A549 (cell line): Measurements from ENCODE around the gene BMPER.
A peak's percentile ranks its signal among the peaks of the same experiment; 100 is the strongest.

Source experiments
- CBX8 ChIP-seq: fragments of 200-600 bp; sonication (generic); IDR thresholded peaks from 2 replicates; pipeline ENCODE4 v1.6.1; 2016
- CHD2 ChIP-seq: fragments of 150-350 bp; IDR thresholded peaks from 2 replicates; pipeline ENCODE4 v1.6.1; 2014; ENCODE audit warnings: low read length; ENCODE audit not compliant: partially characterized antibody
- CTCF ChIP-seq: fragments of >200 bp; sonication (Bioruptor Twin); formaldehyde crosslinking; IDR thresholded peaks from 3 replicates; pipeline ENCODE4 v1.5.1; 2016
- EP300 ChIP-seq, 2 experiments: fragments of >200 bp; sonication (Bioruptor Twin); formaldehyde crosslinking; IDR thresholded peaks; 2 replicates in 1 of 2; 3 replicates in 1 of 2; pipeline ENCODE4 v1.6.1; 2016 to 2017
- HOXB13 ChIP-seq: fragments of 250-450 bp; sonication (Bioruptor Pico); IDR thresholded peaks from 2 replicates; pipeline ENCODE4 v1.5.0; 2020; ENCODE audit warnings: low read depth, mild to moderate bottlenecking, moderate library complexity
- JUNB ChIP-seq: fragments of >200 bp; sonication (Bioruptor Twin); formaldehyde crosslinking; IDR thresholded peaks from 2 replicates; pipeline ENCODE4 v1.6.1; 2016
- KDM1A ChIP-seq: fragments of 200-600 bp; sonication (generic); IDR thresholded peaks from 2 replicates; pipeline ENCODE4 v1.6.1; 2016; ENCODE audit warnings: low read depth, mild to moderate bottlenecking
- MYC ChIP-seq: IDR thresholded peaks from 2 replicates; pipeline ENCODE4 v1.6.1; 2012; ENCODE audit warnings: mild to moderate bottlenecking, inconsistent platforms, low read length, improper control_type of control experiment, borderline replicate concordance
- USF2 ChIP-seq: fragments of 450-650 bp; IDR thresholded peaks from 2 replicates; pipeline ENCODE4 v1.6.1; 2014; ENCODE audit warnings: antibody characterized with exemption
- ZFP36 ChIP-seq: fragments of 450-650 bp; IDR thresholded peaks from 2 replicates; pipeline ENCODE4 v1.6.1; 2014; ENCODE audit warnings: borderline replicate concordance; ENCODE audit not compliant: partially characterized antibody

- TF ChIP-seq EP300 (IDR thresholded peaks at IDR 0.05) = peak; percentile 92 to 93; a peak in 4 of 5 replicates
- no peak for TF ChIP-seq ZFP36
- no peak for TF ChIP-seq KDM1A
- TF ChIP-seq CTCF = no peak
- TF ChIP-seq MYC = no peak
- no peak for TF ChIP-seq USF2
- TF ChIP-seq CHD2 = no peak
- no peak for TF ChIP-seq CBX8
- peak; percentile 69; the same call in 1 of the 2 replicates for TF ChIP-seq JUNB
- 0 out of 2 replicates have a peak, but pooled peaks have one; percentile 25 for TF ChIP-seq HOXB13 (CRISPR knock-in tag)
Measured at GRCh38 chr7:34036972-34037792, 131.8 kb downstream of the BMPER start.
